Measurements from ENCODE around the gene TSSK3. TPM values are rescaled to one million over a fixed set of nuclear protein-coding genes. Genes with fewer than 3 reads are reported as not detected.
"Not testable (repeated sequence)": the region's sequence is repeated elsewhere in the genome, so short reads cannot be mapped to it uniquely, and the experiment has no call there.

The TSSK3 gene
- total RNA-seq, 2 experiments from 2014 or later = 0.69 to 0.90 TPM

DNA sequence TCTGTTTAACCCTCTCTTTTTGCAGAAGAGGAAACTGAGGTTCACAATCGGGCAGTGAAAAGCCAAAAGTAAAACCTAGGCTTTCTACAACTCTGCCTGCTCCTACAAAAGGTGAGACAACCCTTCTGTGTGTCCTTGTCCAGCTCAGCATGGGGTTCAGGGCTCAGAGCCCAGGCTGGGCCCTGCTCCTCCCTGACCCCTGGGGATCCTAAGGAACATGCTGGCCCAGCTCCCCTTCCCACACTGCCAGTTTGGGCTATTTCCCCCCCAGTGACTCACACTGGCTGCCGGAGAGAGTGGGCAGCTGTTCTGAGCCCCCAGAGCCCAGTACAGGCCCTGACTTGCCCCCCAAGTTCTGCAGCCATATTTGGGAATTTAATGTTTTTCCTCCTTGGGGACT is 8.9 kb upstream of the TSSK3 start:
- H3K4me1 Mint-ChIP-seq (ENCODE audit: low read depth) = peaks cover 30% of the 10 kb centered on the region
- POLR2A ChIA-PET = interaction anchor here (1.2 to 2.4 kb wide), 4 partner anchors 16 to 298 kb away, joined by 3 to 9 read pairs (median 4); partner anchors contain the start of genes BSDC1, MARCKSL1 and RBBP4
- H3K4me3 Mint-ChIP-seq = no peak overlapping the region
- intact Hi-C loops (cut with micrococcal nuclease) = no loop called here
- peaks cover 4% of the 10 kb centered on the region for H3K9me3 Mint-ChIP-seq
- DNase-seq = no peak
- CTCF ChIA-PET = interaction anchor here (0.5 to 3.3 kb wide), 3 partner anchors 11 to 138 kb away, joined by 3 to 18 read pairs (median 6); partner anchors contain the start of gene MARCKSL1
- no peak overlapping the region for H3K27ac Mint-ChIP-seq
- H3K36me3 Mint-ChIP-seq = no peaks in the 10 kb centered on the region
- no peaks in the 10 kb centered on the region for H3K27me3 Mint-ChIP-seq

DNA sequence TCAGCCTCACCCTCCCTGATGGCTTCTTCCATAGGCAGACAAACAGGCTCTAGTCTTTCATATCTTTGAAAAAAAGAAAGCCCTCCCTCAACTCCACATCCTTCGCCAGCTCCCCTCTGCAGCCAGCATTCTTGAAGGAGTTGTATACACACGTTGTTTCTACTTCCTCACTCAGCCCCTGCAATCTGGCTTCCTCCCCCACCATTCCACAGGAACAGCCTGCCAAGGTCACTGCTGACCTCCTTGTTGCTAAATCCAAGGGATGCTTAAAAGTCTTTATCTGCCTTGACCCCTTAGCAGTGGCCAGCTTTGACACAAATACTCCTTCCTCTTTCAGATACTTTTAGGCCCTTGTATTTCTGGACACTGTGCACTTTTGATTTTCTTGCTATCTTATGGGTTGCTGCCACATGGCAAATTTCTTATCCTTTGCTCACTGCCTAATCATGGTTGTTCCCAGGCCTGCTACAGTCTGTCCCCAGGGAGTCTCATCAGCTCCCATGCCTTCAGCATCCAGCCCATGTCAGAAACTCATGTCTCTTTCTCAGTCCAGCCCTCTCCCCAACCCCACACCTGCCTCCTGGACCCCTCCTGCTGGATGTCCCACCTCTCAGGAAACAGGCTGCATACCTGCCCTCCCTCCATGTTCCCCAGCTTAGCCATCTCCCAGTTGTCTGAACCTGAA is 8.3 kb upstream of the TSSK3 start:
- Mint-ChIP-seq H3K4me1 (ENCODE audit: low read depth) (peaks cover 24% of the 10 kb centered on the region), H3K36me3 (no peaks in the 10 kb centered on the region)
- intact Hi-C loops (cut with micrococcal nuclease) = no loop called here

DNA sequence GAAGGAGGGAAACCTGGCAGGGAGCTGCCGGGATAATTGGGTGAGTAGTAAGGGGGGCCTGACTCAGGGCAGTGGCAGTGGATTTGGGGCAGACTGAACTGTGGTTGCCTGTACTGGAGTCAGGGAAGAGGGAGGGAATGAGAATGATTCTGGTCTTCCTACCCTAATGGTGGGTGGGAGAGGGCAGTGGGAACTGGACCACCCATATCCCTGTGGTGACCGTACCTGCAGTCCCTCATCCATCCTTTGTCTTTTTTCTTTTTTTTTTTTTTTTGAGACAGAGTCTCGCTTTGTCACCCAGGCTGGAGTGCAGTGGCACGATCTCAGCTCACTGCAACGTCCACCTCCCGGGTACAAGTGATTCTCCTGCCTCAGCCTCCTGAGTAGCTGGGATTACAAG is 6.6 kb upstream of the TSSK3 start:
- POLR2A ChIA-PET; H3K27ac Mint-ChIP-seq; H3K36me3 Mint-ChIP-seq; DNase-seq; intact Hi-C loops (cut with micrococcal nuclease); H3K9me3 Mint-ChIP-seq; H3K4me3 Mint-ChIP-seq; H3K27me3 Mint-ChIP-seq: not testable (repeated sequence)
- CTCF ChIA-PET = interaction anchor here (0.9 kb wide), 1 partner anchor 13 kb away, joined by 3 read pairs; no protein-coding TSS in a partner anchor
- peaks cover 20% of the 10 kb centered on the region for H3K4me1 Mint-ChIP-seq (ENCODE audit: low read depth)

More for the DNA sequence above, 8.3 kb upstream of the TSSK3 start:
- Mint-ChIP-seq H3K9me3 (peaks cover 4% of the 10 kb centered on the region), H3K4me3 (no peak overlapping the region), H3K27me3 (no peaks in the 10 kb centered on the region), H3K27ac (no peak overlapping the region)
- ChIA-PET POLR2A (interaction anchor here (1.4 to 2.4 kb wide), 2 partner anchors 17 to 18 kb away, joined by 3 to 9 read pairs; partner anchors contain the start of gene MARCKSL1), CTCF (interaction anchor here (0.5 to 1.6 kb wide), 2 partner anchors 10 to 138 kb away, joined by 3 to 7 read pairs; no protein-coding TSS in a partner anchor)
- no peak for DNase-seq

DNA sequence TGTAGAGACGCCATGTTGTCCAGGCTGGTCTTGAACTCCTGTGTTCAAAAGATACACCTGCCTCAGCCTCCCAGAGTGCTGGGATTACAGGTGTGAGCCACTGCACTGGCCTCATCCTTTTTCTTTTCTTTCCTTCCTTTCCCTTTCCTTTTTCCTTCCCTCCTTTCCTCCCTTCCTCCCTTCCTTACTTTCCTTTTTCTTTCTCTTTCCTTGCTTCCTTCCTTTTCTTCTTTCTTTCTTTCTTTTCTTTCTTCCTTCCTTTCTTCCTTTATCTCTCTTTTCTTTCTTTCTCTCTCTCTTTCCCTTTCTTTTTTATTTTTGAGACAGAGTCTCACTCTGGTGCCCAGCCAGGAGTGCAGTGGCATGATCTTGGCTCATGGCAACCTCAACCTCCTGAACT is 5.9 kb upstream of the TSSK3 start:
- H3K4me1 Mint-ChIP-seq (ENCODE audit: low read depth) = peaks cover 19% of the 10 kb centered on the region
- POLR2A ChIA-PET = no interaction called here

DNA sequence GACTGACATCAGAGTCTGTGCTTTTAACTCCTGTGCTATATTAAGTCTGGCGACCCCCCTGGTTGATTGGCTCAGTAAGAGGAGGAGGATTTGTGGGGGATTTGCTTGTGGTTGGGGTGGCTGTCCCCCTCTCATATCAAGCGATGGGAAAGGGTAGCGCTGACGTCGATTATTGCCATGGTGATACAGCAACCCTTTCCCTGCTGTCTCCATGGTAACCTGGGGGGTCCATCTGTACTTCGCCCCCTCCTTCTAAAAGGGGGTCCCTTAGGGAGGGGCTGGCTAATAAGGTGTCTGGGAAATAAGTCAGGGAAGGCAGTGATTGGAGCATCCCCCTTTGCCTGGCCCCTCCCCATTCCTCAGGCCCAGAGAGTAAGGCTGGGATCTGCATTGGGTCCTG is 4.7 kb upstream of the TSSK3 start:
- no peaks in the 10 kb centered on the region for H3K9me3 Mint-ChIP-seq
- peaks cover 3% of the 10 kb centered on the region for H3K36me3 Mint-ChIP-seq
- intact Hi-C loops (cut with micrococcal nuclease) = no loop called here
- DNase-seq = no peak
- H3K4me3 Mint-ChIP-seq = no peak overlapping the region
- peaks cover 3% of the 10 kb centered on the region for H3K27me3 Mint-ChIP-seq
- H3K27ac Mint-ChIP-seq = no peak overlapping the region
- H3K4me1 Mint-ChIP-seq (ENCODE audit: low read depth) = peaks cover 20% of the 10 kb centered on the region
- POLR2A ChIA-PET = no interaction called here
- CTCF ChIA-PET = no interaction called here

More for the DNA sequence above, 5.9 kb upstream of the TSSK3 start:
- no peak for DNase-seq
- H3K9me3 Mint-ChIP-seq = no peaks in the 10 kb centered on the region
- peaks cover 3% of the 10 kb centered on the region for H3K36me3 Mint-ChIP-seq
- intact Hi-C loops (cut with micrococcal nuclease) = no loop called here
- CTCF ChIA-PET = no interaction called here
- H3K27me3 Mint-ChIP-seq = peaks cover 3% of the 10 kb centered on the region
- H3K4me3 Mint-ChIP-seq = no peak overlapping the region
- no peak overlapping the region for H3K27ac Mint-ChIP-seq

DNA sequence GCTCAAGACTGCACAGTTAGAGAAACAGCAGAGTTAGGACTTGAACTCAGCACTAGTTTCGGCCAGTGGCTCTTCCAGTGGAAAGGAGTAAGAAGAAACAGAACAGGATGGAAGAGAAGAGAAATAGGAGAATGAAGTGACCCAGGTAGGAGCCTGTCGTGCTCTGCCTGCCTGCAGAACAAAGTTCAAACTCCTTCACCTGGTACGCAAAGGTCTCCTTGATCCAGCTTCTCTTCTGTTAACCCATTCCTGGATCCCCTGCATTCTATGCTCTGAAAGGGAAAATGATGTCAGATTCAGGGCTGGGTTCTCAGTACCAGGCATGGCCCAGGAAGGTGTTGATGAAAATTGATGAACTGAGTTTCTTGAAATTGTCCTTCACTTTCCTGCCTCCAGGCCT is 3.9 kb upstream of the TSSK3 start:
- ChIA-PET CTCF (no interaction called here), POLR2A (no interaction called here)
- DNase-seq = no peak
- Mint-ChIP-seq H3K9me3 (no peaks in the 10 kb centered on the region), H3K27me3 (peaks cover 3% of the 10 kb centered on the region), H3K36me3 (peaks cover 8% of the 10 kb centered on the region), H3K4me1 (ENCODE audit: low read depth) (peaks cover 20% of the 10 kb centered on the region), H3K27ac (no peak overlapping the region), H3K4me3 (no peak overlapping the region)
- intact Hi-C loops (cut with micrococcal nuclease) = no loop called here

DNA sequence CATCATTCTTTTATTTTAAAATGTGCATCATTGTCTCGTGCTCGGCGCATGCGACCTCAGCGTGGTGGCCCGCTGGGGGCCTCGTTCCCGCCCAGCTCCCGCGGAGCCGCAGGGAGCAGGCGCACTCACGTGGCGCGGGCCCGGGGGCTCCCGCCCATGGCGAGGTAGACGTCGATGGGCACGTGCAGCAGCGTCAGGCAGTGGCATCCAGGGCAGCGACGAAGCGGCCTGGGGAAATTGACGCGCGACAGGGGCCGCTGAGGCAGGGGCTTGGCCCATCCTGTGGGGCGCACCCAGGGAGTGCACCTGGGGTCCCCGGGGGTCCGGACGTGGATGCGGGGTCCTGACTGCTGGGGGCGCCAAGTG is 1.0 kb upstream of the TSSK3 start:
- Mint-ChIP-seq H3K36me3 (peaks cover 13% of the 10 kb centered on the region), H3K27me3 (peaks cover 3% of the 10 kb centered on the region), H3K9me3 (no peaks in the 10 kb centered on the region), H3K27ac (no peak overlapping the region), H3K4me1 (ENCODE audit: low read depth) (peaks cover 22% of the 10 kb centered on the region), H3K4me3 (no peak overlapping the region)
- no peak for DNase-seq
- intact Hi-C loops (cut with micrococcal nuclease) = no loop called here
- POLR2A ChIA-PET = no interaction called here
- CTCF ChIA-PET = no interaction called here

DNA sequence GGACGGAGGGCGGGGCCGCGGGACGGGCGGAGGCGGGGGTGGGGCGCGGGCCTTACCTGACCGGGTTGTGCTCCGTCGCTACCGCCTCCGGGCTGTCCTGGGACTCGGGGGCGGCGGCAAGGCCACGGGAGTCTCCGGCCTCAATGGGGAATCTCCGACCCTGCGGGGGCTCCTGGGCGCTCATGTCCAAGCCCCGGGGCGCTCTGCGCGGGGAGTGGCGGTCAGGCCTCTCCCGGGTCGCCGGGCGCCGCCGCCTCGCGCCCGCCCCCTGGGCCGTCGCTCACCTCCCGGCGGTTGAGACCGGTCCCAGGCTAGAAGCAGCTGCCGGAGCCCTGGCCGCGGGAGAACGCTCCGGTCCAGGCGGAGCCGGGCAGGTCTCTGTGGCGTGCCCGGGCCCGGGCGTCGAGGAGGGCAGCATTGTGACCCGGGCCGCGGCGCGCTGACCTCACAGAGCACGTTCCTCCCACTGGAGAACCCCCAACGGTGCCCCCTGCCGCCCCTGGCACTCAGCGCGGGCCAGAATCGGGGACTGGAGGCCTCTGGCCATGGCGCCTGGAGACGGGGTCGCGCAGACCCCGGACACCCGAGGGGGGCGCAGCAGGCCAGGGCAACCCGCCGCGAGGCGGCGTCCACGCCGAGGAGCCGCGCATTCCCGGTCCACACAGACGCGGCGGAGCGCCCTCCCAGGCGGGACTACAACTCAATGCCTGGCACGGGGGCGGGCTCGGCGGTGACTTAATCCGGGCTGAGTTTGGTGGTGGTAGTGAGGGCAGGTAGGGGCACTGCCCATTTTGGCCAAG is 465 bp upstream of the TSSK3 start:
- H3K27me3 Mint-ChIP-seq = peaks cover 3% of the 10 kb centered on the region
- ChIA-PET POLR2A (interaction anchor here (1.0 kb wide), 2 partner anchors 26 to 42 kb away, joined by 3 read pairs; no protein-coding TSS in a partner anchor), CTCF (no interaction called here)
- H3K36me3 Mint-ChIP-seq = peaks cover 13% of the 10 kb centered on the region
- no peak overlapping the region for H3K4me3 Mint-ChIP-seq
- peaks cover 22% of the 10 kb centered on the region for H3K4me1 Mint-ChIP-seq (ENCODE audit: low read depth)
- H3K9me3 Mint-ChIP-seq = no peaks in the 10 kb centered on the region
- DNase-seq = peak; percentile 47
- H3K27ac Mint-ChIP-seq = no peak overlapping the region
- intact Hi-C loops (cut with micrococcal nuclease) = no loop called here

DNA sequence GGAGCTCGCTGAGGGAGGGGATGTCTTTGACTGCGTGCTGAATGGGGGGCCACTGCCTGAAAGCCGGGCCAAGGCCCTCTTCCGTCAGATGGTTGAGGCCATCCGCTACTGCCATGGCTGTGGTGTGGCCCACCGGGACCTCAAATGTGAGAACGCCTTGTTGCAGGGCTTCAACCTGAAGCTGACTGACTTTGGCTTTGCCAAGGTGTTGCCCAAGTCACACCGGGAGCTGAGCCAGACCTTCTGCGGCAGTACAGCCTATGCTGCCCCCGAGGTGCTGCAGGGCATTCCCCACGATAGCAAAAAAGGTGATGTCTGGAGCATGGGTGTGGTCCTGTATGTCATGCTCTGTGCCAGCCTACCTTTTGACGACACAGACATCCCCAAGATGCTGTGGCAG is 1.4 kb downstream of the TSSK3 start:
- CTCF ChIA-PET = interaction anchor here (0.5 to 1.4 kb wide), 3 partner anchors 148 to 219 kb away, joined by 3 read pairs; partner anchors contain the start of gene CCDC28B

DNA sequence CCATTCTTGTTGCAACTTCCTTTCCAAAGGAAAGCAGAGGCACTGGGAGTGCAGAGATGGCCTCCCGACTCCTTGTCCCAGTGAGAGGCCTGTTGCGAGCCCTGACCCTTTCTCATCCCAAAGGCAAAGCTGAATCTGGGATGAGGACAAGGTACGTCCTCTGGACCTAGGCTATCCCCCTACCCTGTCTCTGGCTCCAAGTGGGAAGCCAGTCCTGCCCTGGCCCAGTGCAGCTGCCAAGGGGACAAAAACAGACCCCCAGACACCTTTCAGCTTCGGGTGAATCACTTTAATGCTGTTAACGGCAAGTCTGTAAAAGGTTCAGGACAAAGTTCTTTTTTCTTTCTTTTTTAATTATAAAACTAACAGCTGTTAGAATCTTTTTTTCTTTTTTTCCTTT is 2.5 kb downstream of the TSSK3 start:
- H3K9me3 Mint-ChIP-seq = no peaks in the 10 kb centered on the region
- intact Hi-C loops (cut with micrococcal nuclease) = no loop called here
- no peak for DNase-seq
- H3K4me3 Mint-ChIP-seq = no peak overlapping the region
- POLR2A ChIA-PET = no interaction called here
- peaks cover 3% of the 10 kb centered on the region for H3K27me3 Mint-ChIP-seq
- H3K36me3 Mint-ChIP-seq = peaks cover 19% of the 10 kb centered on the region
- peaks cover 18% of the 10 kb centered on the region for H3K4me1 Mint-ChIP-seq (ENCODE audit: low read depth)
- no peak overlapping the region for H3K27ac Mint-ChIP-seq
- CTCF ChIA-PET = interaction anchor here (0.7 kb wide), 1 partner anchor 11 kb away, joined by 3 read pairs; no protein-coding TSS in a partner anchor

More for the DNA sequence above, 1.4 kb downstream of the TSSK3 start:
- Mint-ChIP-seq H3K27me3 (peaks cover 3% of the 10 kb centered on the region), H3K4me1 (ENCODE audit: low read depth) (peaks cover 22% of the 10 kb centered on the region), H3K9me3 (no peaks in the 10 kb centered on the region), H3K27ac (no peak overlapping the region), H3K36me3 (peaks cover 17% of the 10 kb centered on the region), H3K4me3 (no peak overlapping the region)
- DNase-seq = no peak
- POLR2A ChIA-PET = no interaction called here
- intact Hi-C loops (cut with micrococcal nuclease) = no loop called here

DNA sequence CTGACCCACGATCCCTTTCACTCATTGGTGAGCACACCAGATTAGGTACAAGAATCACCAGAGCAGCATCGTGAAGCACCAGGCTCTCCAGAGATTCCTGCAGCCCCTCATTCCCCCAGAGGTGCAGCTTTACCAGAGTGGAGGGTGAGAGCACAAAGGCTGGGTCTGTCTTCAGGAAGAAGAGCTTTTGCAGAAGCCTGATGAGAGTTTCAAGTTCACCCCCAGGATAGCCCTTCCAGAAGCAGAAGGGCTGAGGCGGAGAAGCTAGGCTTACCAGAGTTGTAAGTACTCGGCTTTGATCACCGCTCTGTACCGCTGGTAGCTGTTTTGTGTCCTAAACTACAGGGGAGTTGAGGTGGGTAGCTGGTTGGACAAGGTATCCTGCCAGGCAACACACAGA is 3.1 kb downstream of the TSSK3 start:
- Mint-ChIP-seq H3K36me3 (peaks cover 19% of the 10 kb centered on the region), H3K27me3 (peaks cover 3% of the 10 kb centered on the region), H3K4me3 (no peak overlapping the region), H3K9me3 (no peaks in the 10 kb centered on the region), H3K4me1 (ENCODE audit: low read depth) (peaks cover 14% of the 10 kb centered on the region), H3K27ac (peak overlapping the region; percentile 35)
- POLR2A ChIA-PET = interaction anchor here (0.7 to 0.8 kb wide), 2 partner anchors 29 to 30 kb away, joined by 3 read pairs; partner anchors contain the start of gene MARCKSL1
- no peak for DNase-seq
- intact Hi-C loops (cut with micrococcal nuclease) = no loop called here
- CTCF ChIA-PET = no interaction called here

DNA sequence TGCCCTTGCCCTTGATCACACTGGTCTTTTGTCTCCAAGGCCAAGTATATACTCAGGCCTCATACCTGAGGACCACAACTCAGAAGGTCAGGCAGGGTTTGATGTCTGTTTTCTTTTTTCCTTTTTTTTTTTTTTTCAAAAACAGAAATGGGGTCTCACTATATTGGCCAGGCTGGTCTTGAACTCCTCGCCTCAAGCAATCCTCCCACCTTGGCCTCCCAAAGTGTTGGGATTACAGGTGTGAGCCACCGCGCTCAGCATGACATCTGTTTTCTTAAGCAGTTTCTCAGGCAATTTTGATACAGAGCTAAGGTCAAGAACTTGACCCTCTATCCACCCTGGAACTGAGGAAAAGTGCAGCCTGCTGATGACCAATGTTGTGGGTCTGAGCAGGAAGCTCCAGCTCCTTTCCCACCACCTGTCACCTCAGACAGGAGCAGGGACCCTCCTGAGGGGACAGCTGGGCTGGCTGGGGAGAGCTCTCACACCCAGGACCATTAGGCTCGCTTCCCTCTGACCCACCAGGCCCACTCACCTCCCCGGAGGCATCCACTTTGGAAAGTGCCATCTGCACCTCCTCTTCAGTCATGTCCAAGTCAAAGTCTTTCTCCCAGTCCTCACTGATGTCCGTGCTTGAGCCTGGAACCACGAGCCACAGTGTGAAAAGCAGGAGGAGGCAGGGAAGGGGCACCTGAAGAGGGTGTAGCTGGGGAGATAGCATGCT is 5.7 kb downstream of the TSSK3 start:
- H3K9me3 Mint-ChIP-seq = no peaks in the 10 kb centered on the region
- CTCF ChIA-PET = interaction anchor here (0.6 to 0.7 kb wide), 2 partner anchors 36 to 152 kb away, joined by 3 to 4 read pairs; no protein-coding TSS in a partner anchor
- DNase-seq = no peak
- H3K27ac Mint-ChIP-seq = no peak overlapping the region
- H3K4me3 Mint-ChIP-seq = no peak overlapping the region
- no peaks in the 10 kb centered on the region for H3K27me3 Mint-ChIP-seq
- POLR2A ChIA-PET = no interaction called here
- H3K4me1 Mint-ChIP-seq (ENCODE audit: low read depth) = peaks cover 15% of the 10 kb centered on the region
- intact Hi-C loops (cut with micrococcal nuclease) = no loop called here
- peaks cover 16% of the 10 kb centered on the region for H3K36me3 Mint-ChIP-seq
